Measurements from ENCODE around the gene SERPINA6.

GRCh38 chr14:94355191-94355794 is 32.2 kb upstream of the SERPINA6 start:
- TF ChIP-seq POLR2A (IDR thresholded peaks at IDR 0.05) (no peak), CTCF (IDR thresholded peaks at IDR 0.05) (peak in 2 of 3 experiments; percentile 40 to 47)

Data from testis (tissue), 2 donors.